ENCODE measurements around the gene CCL4.

The CCL4 gene

GRCh38 chr17:36153895-36154610 is 50.4 kb downstream of the CCL4 start:
- no peak for DNase-seq (ENCODE audit: low spot score)
- TF ChIP-seq, protein P1, sequence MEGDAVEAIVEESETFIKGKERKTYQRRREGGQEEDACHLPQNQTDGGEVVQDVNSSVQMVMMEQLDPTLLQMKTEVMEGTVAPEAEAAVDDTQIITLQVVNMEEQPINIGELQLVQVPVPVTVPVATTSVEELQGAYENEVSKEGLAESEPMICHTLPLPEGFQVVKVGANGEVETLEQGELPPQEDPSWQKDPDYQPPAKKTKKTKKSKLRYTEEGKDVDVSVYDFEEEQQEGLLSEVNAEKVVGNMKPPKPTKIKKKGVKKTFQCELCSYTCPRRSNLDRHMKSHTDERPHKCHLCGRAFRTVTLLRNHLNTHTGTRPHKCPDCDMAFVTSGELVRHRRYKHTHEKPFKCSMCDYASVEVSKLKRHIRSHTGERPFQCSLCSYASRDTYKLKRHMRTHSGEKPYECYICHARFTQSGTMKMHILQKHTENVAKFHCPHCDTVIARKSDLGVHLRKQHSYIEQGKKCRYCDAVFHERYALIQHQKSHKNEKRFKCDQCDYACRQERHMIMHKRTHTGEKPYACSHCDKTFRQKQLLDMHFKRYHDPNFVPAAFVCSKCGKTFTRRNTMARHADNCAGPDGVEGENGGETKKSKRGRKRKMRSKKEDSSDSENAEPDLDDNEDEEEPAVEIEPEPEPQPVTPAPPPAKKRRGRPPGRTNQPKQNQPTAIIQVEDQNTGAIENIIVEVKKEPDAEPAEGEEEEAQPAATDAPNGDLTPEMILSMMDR (IDR thresholded peaks at IDR 0.05; ENCODE audit: poor library complexity, severe bottlenecking), result no peak
- Histone ChIP-seq H3K36me3 (ENCODE audit: low read depth) (no peaks in the 10 kb centered on the region), H3K27me3 (ENCODE audit: insufficient read depth, poor library complexity, severe bottlenecking) (peaks cover 21% of the 10 kb centered on the region), H3K4me1 (ENCODE audit: insufficient read depth, poor library complexity, severe bottlenecking) (no peaks in the 10 kb centered on the region), H3K9me3 (ENCODE audit: severe bottlenecking) (no peaks in the 10 kb centered on the region), H3K27ac (ENCODE audit: poor library complexity, severe bottlenecking) (no peak overlapping the region), H3K4me3 (ENCODE audit: severe bottlenecking) (no peak overlapping the region)
- no peak for ATAC-seq (ENCODE audit: low read depth)

Data from RWPE2 (cell line).